Stimulated activated CD8-positive, alpha-beta memory T cell treated with anti-CD3 and anti-CD28 coated beads, Interleukin-4, amount 100 ng/mL, for 48 hours (primary cell): ENCODE measurements around the gene LRRC18.

Source experiments
- DNase-seq: peaks from one replicate; pipeline ENCODE4 v3.0.0-alpha.2; 2020

LRRC18 gene

DNA sequence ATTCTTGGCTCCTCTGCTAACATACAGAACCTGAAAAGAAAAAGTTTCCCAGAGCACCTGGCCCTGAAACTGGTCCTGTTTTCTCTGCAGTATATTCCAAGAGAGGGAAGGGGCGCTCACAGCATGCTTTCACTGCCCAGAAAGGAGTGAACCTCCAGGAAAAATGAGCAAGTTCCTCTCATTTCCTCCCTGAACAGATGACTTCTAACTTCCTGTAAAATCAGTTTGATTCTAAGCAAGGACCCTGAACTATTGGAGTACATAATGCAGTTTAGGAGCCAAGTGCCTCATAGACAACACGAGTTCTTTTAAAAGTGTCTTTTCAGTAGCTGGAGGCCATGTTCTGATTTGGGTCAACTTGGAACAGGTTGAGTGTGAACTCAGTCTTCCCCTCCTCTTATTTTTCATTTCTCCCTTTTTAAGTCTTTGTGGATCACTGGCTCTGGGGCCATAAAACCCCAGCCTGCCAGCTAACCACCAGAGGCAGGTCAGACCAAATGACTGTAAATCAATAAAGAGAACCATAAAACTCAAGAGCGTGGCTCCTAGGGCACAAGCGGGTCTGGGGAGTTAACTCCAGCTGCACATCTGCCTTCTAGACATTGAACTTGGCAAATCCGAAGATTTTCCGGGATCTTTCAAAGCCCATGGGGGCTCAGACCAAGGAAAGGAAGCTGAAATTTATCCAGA is 5.9 kb upstream of the LRRC18 start:
- no peak for DNase-seq

DNA sequence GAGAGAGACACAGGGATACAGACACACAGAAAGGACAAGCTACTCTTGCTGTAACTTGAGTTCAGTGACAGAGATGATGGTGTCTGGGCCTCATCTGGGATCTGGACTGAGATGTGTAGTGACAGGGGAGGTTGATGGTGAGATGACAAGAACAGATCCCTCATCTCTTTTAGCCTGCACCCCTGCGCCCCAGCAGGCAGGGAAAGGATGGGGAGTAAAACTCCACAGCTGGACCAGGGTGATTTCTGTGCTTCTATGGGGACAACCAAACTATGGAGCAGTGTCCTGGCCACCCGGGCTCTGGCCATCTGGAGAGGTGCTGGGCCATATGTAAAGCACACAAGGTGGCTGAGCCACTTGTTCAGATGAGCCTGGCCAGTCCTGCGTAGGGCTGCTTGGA is 4.5 kb upstream of the LRRC18 start:
- DNase-seq: no peak

DNA sequence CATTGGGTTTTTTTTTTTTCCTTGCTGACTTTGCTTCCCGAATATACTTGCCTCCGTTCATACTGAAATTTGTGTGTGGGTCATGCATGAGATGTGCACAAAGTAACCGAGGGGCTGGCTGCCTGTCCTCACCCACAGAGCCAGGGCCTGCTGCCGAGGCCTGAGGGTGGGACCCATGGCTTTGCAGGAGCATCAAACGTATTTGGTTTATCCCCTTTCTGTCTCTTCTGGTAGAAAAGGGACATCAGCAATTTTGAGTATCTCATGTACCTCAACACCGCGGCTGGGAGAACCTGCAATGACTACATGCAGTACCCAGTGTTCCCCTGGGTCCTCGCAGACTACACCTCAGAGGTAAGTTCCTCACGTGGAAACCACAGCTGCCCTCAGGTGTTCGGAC is 3.5 kb upstream of the LRRC18 start:
- DNase-seq: no peak

DNA sequence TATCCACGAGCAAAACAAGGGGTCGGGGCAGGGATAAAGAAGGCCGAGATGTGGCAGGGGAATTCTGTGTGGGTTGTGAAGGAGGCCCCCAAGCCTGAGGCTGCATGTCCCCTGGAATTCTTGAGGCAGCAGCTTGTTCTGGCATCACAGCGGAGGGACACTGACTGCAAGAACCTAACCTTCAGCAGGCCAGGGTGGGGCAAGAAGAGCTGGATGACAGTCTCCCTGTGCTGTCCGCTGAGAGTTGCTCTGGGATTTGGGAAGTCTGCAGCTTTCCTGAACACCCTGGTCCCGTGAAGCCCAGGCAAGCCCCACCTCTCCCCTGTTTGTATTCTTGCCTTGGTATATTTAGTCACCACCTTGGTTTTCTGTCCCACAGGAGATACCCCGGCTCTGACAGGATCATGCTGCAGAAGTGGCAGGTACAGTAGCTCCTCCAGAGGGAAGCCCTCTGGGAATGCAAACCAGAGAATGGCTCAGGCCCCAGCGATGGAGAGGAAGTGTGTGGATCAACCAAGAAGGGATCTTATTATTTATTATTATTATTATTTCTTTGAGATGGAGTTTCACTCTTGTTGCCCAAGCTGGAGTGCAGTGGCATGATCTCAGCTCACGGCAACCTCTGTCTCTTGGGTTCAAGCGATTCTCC is 1.9 kb upstream of the LRRC18 start:
- DNase-seq: no peak

DNA sequence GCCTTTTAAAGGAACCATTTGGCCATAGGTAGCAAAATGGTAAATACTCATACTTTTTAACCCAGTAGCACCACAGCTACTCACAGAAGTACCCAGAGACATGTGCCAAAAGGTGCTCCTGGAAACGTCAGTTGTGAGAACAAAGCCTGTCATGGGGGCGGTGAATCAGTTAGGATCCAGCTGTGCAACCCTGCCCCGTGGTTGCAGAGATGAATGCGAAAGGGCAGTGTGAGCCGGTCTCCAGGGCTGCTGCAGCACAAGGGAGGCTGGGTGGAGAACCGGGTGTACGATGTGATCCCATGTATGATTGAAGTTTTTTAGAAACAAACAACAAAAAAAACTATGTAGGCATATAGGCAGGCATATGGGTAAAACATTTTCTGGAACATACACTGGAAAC is 1.3 kb upstream of the LRRC18 start:
- no peak for DNase-seq

DNA sequence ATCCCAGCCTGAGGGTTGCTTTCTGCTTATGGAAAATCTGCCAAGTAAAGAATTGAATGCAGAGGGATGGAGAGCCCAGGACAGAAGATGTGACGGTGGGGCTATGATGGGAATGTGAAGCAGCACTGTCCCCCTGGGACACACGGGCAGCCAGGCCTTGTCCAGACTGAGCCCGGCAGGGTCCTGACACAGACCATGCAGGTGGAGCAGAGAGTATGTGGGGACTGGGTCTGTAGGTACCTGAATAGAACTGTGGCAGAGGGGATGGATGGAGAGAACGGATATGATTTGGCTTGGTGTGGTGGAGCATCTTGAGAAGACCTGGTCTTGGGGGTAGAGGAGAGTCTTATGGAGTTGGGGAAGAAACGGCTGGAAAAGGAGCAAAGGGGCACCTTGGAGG is 732 bp upstream of the LRRC18 start:
- DNase-seq: no peak

DNA sequence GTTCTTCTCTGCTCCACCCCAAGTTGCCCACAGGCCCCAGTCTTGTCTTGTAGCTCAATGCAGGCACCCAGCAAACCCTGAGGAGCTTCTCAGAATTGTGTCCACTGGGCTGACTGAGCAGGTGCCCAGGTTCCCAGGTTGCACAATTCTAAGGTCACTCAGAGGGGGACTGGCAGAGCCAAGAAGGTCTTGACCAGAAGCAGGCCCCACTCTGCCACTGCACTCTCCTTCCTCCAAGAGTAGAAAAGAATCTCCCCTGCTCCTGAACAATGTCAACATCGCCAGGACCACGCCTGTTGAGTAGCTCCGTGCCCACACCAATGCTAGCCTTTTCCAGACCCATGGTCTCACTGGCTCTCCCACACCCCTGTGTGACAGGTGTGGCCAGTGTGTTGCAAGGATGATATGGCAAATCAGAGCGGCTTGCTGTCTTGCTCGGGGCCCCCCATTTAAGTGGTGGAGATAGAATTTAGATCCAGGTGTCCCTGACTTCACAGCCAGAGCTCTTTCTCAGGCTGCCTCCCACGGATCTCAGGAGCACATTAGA is 577 bp downstream of the LRRC18 start:
- no peak for DNase-seq

DNA sequence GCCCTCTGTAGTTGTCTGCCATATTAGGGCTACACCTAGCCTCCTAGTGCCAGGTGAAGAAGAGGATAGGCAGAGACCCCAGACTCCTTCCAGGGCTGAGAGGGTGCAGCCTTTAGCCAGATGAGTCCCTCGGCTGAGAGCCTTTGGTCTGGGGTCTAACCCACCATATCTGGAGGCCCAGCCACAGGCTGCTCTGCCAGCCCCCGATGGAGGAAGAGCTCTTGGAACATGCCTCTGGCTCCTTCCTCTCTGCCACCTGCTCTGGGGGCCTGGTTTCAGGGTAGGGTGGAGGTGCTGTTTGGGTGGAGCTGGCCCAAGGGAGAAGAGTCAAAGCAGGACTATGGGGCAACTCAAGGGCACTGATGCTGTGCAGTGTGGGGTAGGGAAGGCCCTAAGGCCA is 1.4 kb downstream of the LRRC18 start:
- no peak for DNase-seq

DNA sequence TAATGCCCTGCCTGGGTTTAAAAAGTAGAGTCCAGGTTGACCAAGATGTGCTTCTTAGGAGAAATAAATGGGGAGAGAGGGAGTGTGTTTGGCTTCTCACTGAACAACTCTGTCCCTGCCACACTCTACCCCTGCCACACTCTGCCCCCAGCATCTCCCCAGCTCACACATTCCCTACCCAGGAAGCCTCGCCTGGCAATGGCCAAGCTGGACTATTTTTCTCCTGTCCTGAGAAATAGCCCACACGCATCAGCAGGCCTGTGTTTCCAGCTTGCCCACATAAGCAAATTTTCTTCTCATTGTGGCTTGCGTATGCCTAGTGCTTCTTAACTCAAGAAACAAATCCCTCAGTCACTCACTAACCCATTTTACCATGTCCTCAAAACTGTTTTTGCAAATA is 1.8 kb downstream of the LRRC18 start:
- no peak for DNase-seq

DNA sequence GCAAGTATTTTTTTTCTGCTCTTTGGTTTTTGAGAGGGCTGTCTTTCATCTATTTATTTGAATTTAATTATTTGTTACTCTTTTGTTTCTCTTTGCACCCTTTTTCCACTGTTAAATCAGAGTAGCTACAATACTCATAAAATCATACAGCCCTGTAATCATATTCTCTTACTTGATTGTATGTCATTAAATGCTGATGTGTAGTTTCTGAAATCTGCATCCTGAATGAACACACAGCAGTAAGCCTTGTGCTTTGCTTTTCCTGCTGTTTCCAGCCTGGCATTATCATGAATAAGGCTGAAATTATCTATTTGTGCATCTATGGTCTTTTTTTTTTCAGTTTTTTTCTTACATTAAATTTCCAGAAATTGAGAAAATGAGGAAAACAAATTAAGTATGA is 4.1 kb downstream of the LRRC18 start:
- no peak for DNase-seq

DNA sequence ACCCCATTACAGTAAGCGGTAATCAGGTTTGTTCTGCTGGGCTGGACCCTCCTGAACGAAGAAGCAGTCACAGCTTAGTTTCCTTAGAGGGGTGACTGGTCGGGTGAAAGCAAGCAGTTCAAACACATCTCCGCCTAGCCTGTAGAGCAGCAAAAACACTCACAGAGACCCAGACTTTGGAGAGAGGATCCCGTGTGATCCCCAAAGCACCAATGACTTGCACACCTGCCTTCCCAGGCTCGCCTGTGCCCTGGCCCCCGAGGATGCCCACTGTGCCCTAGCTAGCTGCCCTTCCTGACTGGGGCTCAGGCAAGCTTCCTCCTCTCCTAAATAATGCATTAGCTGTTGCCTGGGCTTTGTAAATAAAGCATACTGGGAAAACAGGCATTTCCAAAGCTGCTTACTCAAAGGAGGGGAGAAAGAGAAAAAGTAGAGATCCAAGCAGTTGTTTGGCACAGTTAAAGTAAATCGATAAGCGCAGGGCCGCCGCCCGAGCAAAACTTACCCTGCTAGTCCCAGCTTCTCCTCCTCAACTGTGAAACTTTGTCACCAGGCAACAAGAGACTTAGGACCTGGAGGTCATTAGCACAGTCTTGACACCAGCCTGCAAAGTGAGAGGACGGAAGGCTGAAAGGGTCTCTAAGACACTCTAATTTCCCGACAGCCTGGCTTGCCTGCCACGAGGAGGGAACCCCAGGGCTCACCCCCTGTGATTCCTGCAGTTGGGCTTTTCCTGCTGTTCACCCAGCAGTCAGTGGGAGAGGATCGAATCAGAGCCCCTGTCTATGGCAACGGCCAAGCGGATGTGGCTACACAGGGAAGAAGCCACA is 4.8 kb downstream of the LRRC18 start:
- DNase-seq: no peak

DNA sequence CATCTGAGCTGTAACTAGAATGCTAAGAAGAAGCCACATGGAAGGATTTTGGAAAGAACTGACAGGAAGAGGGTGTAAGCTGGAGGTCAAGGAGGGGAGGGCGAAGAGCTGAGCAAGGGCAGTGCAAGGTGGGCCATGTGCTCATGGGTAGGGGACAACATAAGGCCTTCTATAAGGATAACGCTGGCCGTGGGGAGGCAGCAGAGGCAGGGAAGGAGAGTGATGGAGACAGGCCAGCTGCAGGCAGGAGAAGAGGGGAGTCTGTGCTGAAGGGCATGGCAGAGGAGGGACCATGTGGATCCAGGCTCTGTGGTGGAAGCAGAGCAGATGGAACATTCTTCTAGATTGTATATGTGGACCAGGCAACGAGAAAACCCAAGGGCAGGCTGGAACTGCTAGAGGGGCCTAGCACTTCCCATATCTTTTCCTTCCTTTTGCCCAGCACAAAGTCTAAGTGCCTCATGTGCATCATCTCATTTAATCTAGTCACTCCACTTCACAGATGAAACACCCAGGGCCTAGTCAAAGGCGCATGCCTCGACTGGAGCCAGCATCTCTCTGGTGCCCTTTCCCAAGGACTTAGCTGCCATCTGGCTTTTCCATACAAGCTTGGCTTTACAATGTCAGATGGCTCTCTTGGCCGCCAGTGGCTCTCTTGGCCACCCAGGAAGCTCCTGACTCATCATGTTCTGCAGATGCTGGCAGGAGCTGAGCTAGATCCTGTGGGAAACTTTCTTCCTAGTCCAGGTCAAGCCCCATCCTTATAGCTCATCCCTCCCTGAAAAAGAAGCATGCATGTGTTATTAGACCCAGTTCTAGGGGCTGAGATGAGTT is 6.6 kb downstream of the LRRC18 start:
- DNase-seq: no peak

DNA sequence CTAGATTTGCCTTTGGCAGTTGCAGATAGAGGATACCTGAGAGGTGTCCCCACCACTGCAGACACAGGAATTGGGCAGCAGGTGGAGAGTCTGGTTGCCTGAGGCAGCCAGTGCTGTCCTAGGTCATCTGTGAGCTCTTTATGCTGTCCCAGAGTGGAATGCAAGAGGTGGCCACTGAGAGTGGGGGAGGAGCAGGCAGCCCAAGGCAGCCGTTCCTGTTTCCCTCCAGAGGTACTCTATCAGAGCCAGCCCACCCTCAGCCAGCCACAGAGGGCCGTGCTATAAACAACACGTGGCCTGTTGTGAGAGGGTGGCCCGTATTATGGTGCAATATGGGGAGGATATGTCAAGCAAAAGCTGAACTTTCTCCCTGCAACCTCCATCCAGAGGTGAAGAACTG is 8.5 kb downstream of the LRRC18 start:
- DNase-seq: no peak

DNA sequence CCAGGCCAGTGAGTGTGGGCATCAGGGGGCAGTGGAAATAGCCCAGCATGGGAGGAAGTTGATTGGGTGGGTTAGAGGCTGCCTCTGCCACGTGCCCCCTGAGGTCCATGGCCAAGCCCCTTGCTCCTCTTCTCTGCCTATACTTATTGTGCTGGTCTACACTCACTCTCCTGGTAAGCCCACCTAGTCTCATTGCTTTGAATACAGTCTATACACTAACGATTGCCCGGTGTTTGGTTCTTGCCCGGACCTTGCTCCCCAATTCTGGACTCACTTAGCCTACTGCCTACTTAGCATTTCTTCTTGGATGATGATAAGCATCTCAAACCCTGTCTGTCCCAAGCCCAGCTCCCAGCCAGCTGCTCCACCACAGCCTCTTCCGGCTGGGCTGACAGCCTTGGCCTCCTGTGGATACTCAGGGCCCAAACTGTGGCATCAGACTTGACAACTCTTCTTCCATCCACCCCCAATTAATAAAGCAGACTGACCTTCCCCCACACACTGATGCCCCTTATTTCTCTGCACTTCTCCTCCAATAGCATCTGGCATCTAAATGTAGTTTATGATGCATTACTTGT is 10.1 kb downstream of the LRRC18 start:
- DNase-seq: no peak

DNA sequence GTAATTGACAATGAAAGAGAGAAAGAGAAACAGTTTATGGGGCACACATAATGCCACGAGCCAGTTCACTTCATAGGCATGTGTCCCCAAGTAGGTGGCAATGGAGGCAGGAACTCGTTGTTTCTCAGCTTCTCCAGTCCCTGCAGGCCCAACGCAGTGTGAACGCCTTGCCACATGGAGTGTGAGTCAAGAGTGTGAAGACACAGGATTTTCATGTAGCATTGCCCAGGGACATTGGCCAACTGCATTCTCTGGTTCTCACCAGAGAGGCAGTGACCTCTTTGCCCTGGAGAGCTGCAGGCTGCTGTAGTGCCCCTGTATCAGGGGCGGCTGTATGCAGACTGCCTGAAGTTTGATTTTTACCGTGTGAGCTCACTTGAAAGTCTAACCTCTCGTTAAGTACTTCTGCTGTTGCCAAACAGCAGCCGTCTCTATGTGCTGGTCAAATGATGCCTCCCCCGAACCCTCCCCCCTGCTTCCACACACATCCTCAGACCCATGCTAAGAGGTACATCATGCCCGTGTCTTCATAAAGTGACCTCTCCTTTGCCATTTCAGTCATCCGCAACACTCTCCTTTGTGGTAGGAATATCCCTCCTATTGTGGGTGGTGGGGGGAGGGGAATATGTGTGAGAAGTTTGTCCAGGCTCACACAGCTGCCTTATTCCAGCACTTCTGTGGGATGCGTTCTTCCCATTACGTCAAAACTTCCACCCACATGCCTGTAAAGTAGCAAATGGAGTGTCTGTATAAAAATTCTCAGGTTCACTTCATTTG is 12.7 kb downstream of the LRRC18 start:
- DNase-seq: no peak

DNA sequence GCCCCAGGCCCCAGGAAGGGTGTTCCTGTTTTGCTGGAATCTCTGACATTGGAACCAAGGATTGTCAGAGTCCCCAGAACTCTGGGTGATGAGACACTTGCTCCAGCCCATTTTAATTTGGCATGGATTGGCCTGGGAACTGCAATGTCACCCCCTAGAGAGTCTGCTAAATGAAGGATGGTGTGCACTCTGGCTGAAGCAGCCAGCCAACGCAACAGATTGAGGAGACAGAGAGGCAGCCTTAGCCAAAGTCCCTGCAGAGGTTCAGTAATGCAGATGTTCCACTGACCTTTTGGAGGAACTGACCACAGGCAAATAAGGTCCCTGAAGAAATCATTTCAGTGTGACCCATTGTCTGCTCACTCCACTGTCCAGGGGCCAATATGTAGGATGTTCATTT is 13.4 kb downstream of the LRRC18 start:
- no peak for DNase-seq

DNA sequence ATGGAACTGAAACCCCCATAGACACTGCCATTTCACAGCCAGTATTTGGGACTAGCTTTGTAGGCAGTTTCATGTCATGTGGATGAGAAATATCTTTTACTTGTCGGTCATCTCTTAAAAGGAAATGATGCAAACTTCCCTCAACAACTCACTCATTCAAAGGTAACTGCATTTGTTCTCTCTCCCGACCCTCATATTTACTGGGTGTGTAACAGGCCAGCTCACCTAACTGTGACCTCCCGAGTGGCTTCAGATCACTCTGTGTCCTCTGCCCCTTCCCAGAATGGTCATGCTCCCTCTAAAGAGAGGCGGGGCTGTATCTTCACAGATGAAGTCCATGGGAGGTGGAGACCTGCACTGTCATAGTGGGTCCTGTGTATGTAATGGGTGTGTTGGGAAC is 14.7 kb downstream of the LRRC18 start:
- no peak for DNase-seq

DNA sequence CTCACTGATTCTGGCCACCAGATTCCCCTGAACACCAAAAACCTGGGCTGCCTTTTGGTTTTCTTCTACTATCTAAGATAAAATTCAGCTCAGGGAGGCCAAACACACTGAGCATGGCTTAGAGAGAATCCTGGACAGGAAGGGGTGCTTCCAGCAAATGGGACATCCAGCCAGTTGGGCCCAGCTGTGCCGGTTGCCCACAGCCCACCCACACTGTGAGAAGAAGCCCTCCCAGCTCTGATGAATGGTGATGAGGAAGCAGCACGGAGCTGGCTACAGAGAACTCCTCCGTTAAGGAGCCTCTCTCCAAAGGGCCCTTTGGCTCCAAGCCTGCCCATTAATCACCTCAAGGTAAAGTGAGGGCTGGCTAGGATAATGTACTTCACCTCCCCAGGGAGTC is 15.9 kb downstream of the LRRC18 start:
- no peak for DNase-seq

DNA sequence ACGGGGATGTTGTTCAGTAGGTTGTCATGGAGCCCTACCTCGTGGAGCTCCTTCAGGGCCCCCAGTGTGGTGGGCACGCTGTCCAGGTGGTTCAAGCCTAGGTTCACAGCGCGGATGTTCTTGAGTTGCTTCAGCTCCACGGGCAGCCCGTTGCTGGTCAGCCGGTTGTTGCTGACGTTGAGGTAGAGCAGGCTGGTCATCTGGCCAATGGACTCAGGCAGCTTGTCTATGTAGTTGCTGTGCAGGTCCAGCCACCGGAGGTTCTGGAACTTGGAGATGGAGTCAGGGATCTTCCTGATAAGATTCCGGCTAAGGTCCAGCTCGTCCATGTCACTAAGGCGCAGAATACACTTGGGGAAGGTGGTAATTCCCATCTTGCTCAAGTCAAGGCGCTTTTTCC is 26.0 kb downstream of the LRRC18 start:
- DNase-seq: no peak

DNA sequence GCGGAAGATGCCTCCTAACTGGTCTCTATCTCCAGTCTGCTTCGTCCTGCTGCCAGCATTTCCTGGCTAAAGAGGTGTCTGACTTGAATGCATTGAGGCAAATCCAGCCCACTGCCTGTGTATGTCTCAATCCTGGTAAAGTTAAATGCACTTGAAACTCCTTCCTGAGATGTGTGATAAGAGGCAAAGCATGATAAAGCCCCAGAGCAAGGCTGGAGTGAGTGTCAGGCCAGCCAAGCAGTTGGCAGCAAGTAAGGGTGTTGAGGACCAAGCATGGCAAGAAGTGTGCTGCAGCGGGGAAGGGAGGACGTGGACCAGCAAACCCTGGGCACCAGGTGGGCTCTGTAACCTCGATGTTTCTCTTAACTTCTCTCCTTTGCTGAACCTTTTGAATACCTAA is 29.1 kb downstream of the LRRC18 start:
- DNase-seq: no peak

DNA sequence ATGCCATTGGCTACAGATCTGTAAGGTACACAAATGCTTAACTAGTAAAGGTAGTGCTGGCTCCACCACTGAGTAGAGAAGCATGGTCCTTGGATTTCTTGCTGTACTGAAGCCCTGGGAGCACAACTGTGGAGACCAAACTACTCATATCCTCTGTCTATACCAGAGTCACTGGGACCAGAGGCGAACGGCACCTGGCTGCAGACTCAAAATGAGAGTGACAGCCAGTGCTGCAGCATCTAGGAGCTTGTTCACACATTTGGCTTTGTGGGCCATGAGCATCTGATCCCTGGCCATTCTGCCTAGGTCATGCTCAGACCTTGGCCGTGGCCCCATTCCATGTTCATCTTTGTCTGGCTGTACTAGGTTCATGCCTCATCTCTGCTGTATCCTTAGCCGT is 31.9 kb downstream of the LRRC18 start:
- DNase-seq: no peak

DNA sequence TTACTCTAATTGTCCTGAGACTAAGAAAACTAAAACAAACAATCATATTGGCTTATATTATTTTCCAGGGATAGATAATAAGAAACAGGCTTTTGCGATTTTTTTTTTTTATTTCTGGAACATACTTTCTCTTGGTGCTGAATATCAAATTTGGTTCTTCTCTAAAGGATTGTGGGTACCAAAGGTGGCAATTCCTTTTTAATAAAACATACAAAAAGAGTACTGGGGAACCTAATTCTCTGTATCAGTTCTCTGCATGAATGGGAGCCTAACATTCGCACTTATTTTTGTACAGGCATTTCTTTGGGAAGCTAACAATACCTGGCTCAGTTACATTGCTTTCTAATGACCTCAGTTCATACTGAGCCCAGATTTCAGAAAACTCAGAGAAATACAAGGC is 32.8 kb downstream of the LRRC18 start:
- DNase-seq: no peak
